IMR-90 (cell line): ENCODE results near the gene FRS3. TPM values are rescaled to one million over a fixed set of nuclear protein-coding genes. Genes with fewer than 3 reads are reported as not detected.

Experiments
- ATAC-seq: fragments of 200-7000 bp; cut with Tn5 transposase; 2 replicates; pipeline ENCODE4 v1.9.1; 2020; ENCODE audit warnings: low read depth, mild to moderate bottlenecking, moderate library complexity
- BruUV-seq: library from RNA; stranded (reverse); fragments of 400-500 nt; replicated peaks from 2 replicates; lab custom pipeline; 2021; lab: Mats Ljungman, UMichigan
- CTCF ChIA-PET: fragments of 300-600 bp; formaldehyde crosslinking; extraction: SDS; loops from one replicate; lab custom pipeline; 2021; ENCODE audit warnings: antibody characterized with exemption; lab: Yijun Ruan, JAX
- POLR2A ChIA-PET: fragments of 300-600 bp; sonication (Branson Sonifier 250); formaldehyde crosslinking; loops from one replicate; lab custom pipeline; 2022; ENCODE audit warnings: antibody characterized with exemption; ENCODE audit not compliant: unreplicated experiment; lab: Charles Lee
- DNase-seq: peaks from one replicate; pipeline ENCODE4 v3.0.0; 2013
- H2AFZ ChIP-seq: replicated peaks from 2 replicates; pipeline ENCODE3; 2013; ENCODE audit warnings: low read length, mild to moderate bottlenecking; ENCODE audit not compliant: poor library complexity
- H2AK5ac ChIP-seq: 2 replicates; pipeline ENCODE4 v1.6.1; 2013; ENCODE audit warnings: low read depth, low read length, inconsistent platforms
- H2AK9ac ChIP-seq: replicated peaks from 2 replicates; pipeline ENCODE3; 2013; ENCODE audit warnings: mild to moderate bottlenecking, low read depth, low read length, moderate library complexity; ENCODE audit not compliant: poor library complexity
- H2BK120ac ChIP-seq: 2 replicates; pipeline ENCODE4 v1.6.1; 2013; ENCODE audit warnings: low read depth, low read length, inconsistent platforms
- H2BK15ac ChIP-seq: 3 replicates; pipeline ENCODE4 v1.6.1; 2013; ENCODE audit warnings: low read depth, low read length, inconsistent platforms
- H2BK20ac ChIP-seq: 2 replicates; pipeline ENCODE4 v1.6.1; 2013; ENCODE audit warnings: low read depth, mild to moderate bottlenecking, inconsistent platforms, low read length, moderate library complexity
- H2BK5ac ChIP-seq: 2 replicates; pipeline ENCODE4 v1.6.1; 2013; ENCODE audit warnings: mild to moderate bottlenecking, low read depth, low read length, inconsistent platforms; ENCODE audit not compliant: poor library complexity, severe bottlenecking
- H3K14ac ChIP-seq: replicated peaks from 2 replicates; pipeline ENCODE4 v1.6.1; 2013; ENCODE audit warnings: low read depth, low read length, inconsistent platforms
- H3K18ac ChIP-seq: 2 replicates; pipeline ENCODE4 v1.6.1; 2013; ENCODE audit warnings: low read depth, low read length, control low read depth
- H3K23ac ChIP-seq: 2 replicates; pipeline ENCODE4 v1.6.1; 2013; ENCODE audit warnings: low read depth, low read length, inconsistent platforms
- H3K27ac ChIP-seq: 2 replicates; pipeline ENCODE4 v1.5.1; 2013; ENCODE audit warnings: mild to moderate bottlenecking, control low read depth, low read length; ENCODE audit not compliant: insufficient read depth
- H3K27me3 ChIP-seq: 2 replicates; pipeline ENCODE4 v1.6.1; 2013; ENCODE audit warnings: low read length; ENCODE audit not compliant: control insufficient read depth, insufficient read depth
- H3K36me3 ChIP-seq: 2 replicates; pipeline ENCODE4 v1.6.1; 2013; ENCODE audit warnings: low read length, mixed read lengths; ENCODE audit not compliant: control insufficient read depth, insufficient read depth
- H3K4ac ChIP-seq: 2 replicates; pipeline ENCODE4 v1.6.1; 2013; ENCODE audit warnings: low read depth, low read length, inconsistent platforms
- H3K4me1 ChIP-seq: 2 replicates; pipeline ENCODE4 v1.6.1; 2013; ENCODE audit warnings: low read length, mixed read lengths; ENCODE audit not compliant: control insufficient read depth, insufficient read depth
- H3K4me2 ChIP-seq: 2 replicates; pipeline ENCODE4 v1.6.1; 2013; ENCODE audit warnings: low read depth, mild to moderate bottlenecking, control low read depth, low read length, moderate library complexity
- H3K4me3 ChIP-seq: 2 replicates; pipeline ENCODE4 v1.5.1; 2013; ENCODE audit warnings: low read depth, mild to moderate bottlenecking, control low read depth, low read length, moderate library complexity; ENCODE audit not compliant: insufficient read depth
- H3K56ac ChIP-seq: 2 replicates; pipeline ENCODE4 v1.6.1; 2013; ENCODE audit warnings: low read length, inconsistent platforms; ENCODE audit not compliant: insufficient read depth; ENCODE audit errors: extremely low read depth
- H3K79me1 ChIP-seq, 2 experiments: 2 replicates each; pipeline ENCODE4 v1.6.1; 2013; ENCODE audit warnings: low read length in 2 of 2, inconsistent platforms in 1 of 2, low read depth in 1 of 2
- H3K9ac ChIP-seq: 2 replicates; pipeline ENCODE4 v1.6.1; 2013; ENCODE audit warnings: low read depth, low read length, control low read depth
- H3K9me1 ChIP-seq: 2 replicates; pipeline ENCODE4 v1.6.1; 2013; ENCODE audit warnings: low read length, inconsistent platforms; ENCODE audit not compliant: insufficient read depth
- H3K9me3 ChIP-seq: 2 replicates; pipeline ENCODE4 v1.6.1; 2013; ENCODE audit warnings: low read length; ENCODE audit not compliant: control insufficient read depth, insufficient read depth
- H4K20me1 ChIP-seq: 2 replicates; pipeline ENCODE4 v1.6.1; 2013; ENCODE audit warnings: low read length, inconsistent platforms; ENCODE audit not compliant: insufficient read depth
- H4K5ac ChIP-seq: 2 replicates; pipeline ENCODE4 v1.6.1; 2013; ENCODE audit warnings: mild to moderate bottlenecking, low read depth, low read length, control low read depth
- H4K8ac ChIP-seq, 2 experiments: 2 replicates each; pipeline ENCODE4 v1.6.1; 2013; ENCODE audit warnings: low read depth in 2 of 2, low read length in 2 of 2, control low read depth in 1 of 2, inconsistent platforms in 1 of 2
- H4K91ac ChIP-seq: 2 replicates; pipeline ENCODE4 v1.6.1; 2013; ENCODE audit warnings: low read depth, low read length, inconsistent platforms; ENCODE audit not compliant: insufficient read depth
- MAFK ChIP-seq: IDR thresholded peaks from 2 replicates; pipeline ENCODE4 v1.6.1; 2012; ENCODE audit warnings: low read depth, low read length, improper control_type of control experiment
- POLR2A ChIP-seq: IDR thresholded peaks from 2 replicates; pipeline ENCODE4 v1.6.1; 2012; ENCODE audit warnings: mild to moderate bottlenecking, low read depth, low read length
- WGBS, 2 experiments: methylation state at CpG; one replicate each; pipeline versions ENCODE4 v1.1.5 to v1.1.7; 2013; ENCODE audit warnings: missing lambda C conversion rate in 2 of 2; ENCODE audit not compliant: insufficient read length in 1 of 2; ENCODE audit errors: extremely low coverage in 2 of 2; 5-methylcytosine and 5-hydroxymethylcytosine counted together
- dilution Hi-C: fragments of 300-500 bp; cut with HindIII; formaldehyde crosslinking; loops from one replicate; pipeline ENCODE4 v1.14.3; 2018; ENCODE audit warnings: low sequenced_read_pairs; ENCODE audit not compliant: unreplicated experiment
- in situ Hi-C: fragments of 300-500 bp; cut with MboI; formaldehyde crosslinking; loops from 3 replicates; pipeline ENCODE4 v1.14.3; 2019; ENCODE audit warnings: low sequenced_read_pairs, inconsistent platforms, mixed read lengths
- intact Hi-C: fragments of 100-400 bp; cut with micrococcal nuclease; formaldehyde crosslinking; loops from 2 replicates; pipeline ENCODE4 v1.10.0; 2022
- polyA plus RNA-seq, 3 experiments: library from polyadenylated mRNA; depleted of rRNA; stranded (reverse); fragments of >200 nt; gene quantifications; 2 replicates each; pipeline ENCODE4 v1.2.3, GENCODE V29; 2012; ENCODE audit warnings: low replicate concordance in 1 of 3
- total RNA-seq: library from RNA; depleted of rRNA; stranded (reverse); fragments of >200 nt; gene quantifications from 2 replicates; pipeline ENCODE4 v1.2.3, GENCODE V29; 2012

FRS3 gene
- total and polyA plus RNA-seq, 2 of the 4 experiments (the other 2 are of a cell fraction): 0.54 to 3.8 TPM

- Histone ChIP-seq H2AK5ac (no peak overlapping the region), H2BK5ac (no peak overlapping the region), H3K9me1 (0 out of 2 replicates have a peak, but pooled peaks cover 3% of the 10 kb centered on the region), H2BK120ac (no peak overlapping the region), H3K23ac (no peak overlapping the region), H2BK15ac (no peak overlapping the region), H4K91ac (no peak overlapping the region), H2AK9ac (no peak overlapping the region), H4K8ac (no peak overlapping the region), H3K27me3 (no peaks in the 10 kb centered on the region), H3K36me3 (peaks cover 21% of the 10 kb centered on the region), H3K4me1 (no peaks in the 10 kb centered on the region), H3K4ac (no peak overlapping the region), H3K4me3 (no peak overlapping the region), H3K9me3 (no peaks in the 10 kb centered on the region), H4K20me1 (no peaks in the 10 kb centered on the region), H3K4me2 (no peak overlapping the region), H3K56ac (no peak overlapping the region), H3K79me1 (peaks cover 21 to 22% of the 10 kb centered on the region in 2 experiments), H3K14ac (no peak overlapping the region), H3K18ac (no peak overlapping the region), H3K9ac (no peak overlapping the region), H2BK20ac (no peak overlapping the region), H4K5ac (no peak overlapping the region), H3K27ac (no peak overlapping the region), H2AFZ (no peak overlapping the region)
- TF ChIP-seq POLR2A (no peak), MAFK (peak; percentile 95)
- DNase-seq (no peak), ATAC-seq (no peak)
- ChIA-PET POLR2A (interaction anchor here (0.6 kb wide), 1 partner anchor 97 kb away, joined by 3 read pairs; no protein-coding TSS in a partner anchor), CTCF (interaction anchor here (1.1 kb wide), 1 partner anchor 10 kb away, joined by 4 read pairs; no protein-coding TSS in a partner anchor)
- intact Hi-C loops: no loop called here
- in situ Hi-C loops: no loop called here
- no CpG with 5 or more reads among the region's 1 CpG for whole genome bisulfite sequencing, 2 experiments
- no TSS peak for BruUV-seq
- dilution Hi-C loops: no loop called here
These were observed 11.6 kb upstream of the FRS3 start for GRCh38 chr6:41791305-41791704.
